Heart left ventricle (tissue), 13 donors: ENCODE data around the gene ACSL1.

ENCODE experiments used
- CTCF ChIP-seq, 12 donors: fragments of 200-600 bp; sonication (generic) in 4 of 12; IDR thresholded peaks; one replicate each; pipeline versions ENCODE4 v1.5.0 to v1.8.0; 2018 to 2022; ENCODE audit warnings: antibody characterized with exemption in 12 of 12, mild to moderate bottlenecking in 5 of 12
- POLR2A ChIP-seq, 2 donors: fragments of 450-650 bp; IDR thresholded peaks; one replicate each; pipeline ENCODE4 v1.6.1; 2017; ENCODE audit warnings: antibody characterized with exemption in 2 of 2, mild to moderate bottlenecking in 2 of 2, moderate library complexity in 2 of 2
- donor health status: ischemic (EF 13 %, LVEDD 7.1; RV severe dilation, severe dysfunction).
- donor health status: DM: no; HTN: yes; CAD: no.
- donor health status: DM: no; HTN: no; CAD: no.
- donor health status: ischemic (EF 25% LVEDD 6.9; RV normal size, moderate dysfunction).
- donor health status: ischemic (EF 25% LVEDD 5.7; RV mildly dilated, moderate dysfunction).
- donor health status: ischemic (EF 35%, LVEDD 5.7; RV mildly dilated, moderate dysfunction).
- donor health status: nonischemic (EF 11% LVEDD 7.7; RV severe dilation, severe dysfunction).
- donor health status: DM: yes; HTN: yes; CAD: no.
- donor health status: PGD.
- donor health status: ischemic (EF 29% LVEDD 5.4; RV normal size, mild dysfunction).
- donor health status: nonischemic (EF 23%, LVEDD 6.1; RV moderate dilation, normal function).

GRCh38 chr4:184721254-184721653, 104.5 kb downstream of the ACSL1 start:
- no peak for TF ChIP-seq CTCF (IDR thresholded peaks at IDR 0.05)
- no peak for TF ChIP-seq POLR2A (IDR thresholded peaks at IDR 0.05)
